PC-9 (cell line): ENCODE data around the gene NBEA. TPM values are rescaled to one million over a fixed set of nuclear protein-coding genes. Genes with fewer than 3 reads are reported as not detected.

Experiments used
- BruUV-seq: library from RNA; stranded (reverse); fragments of 400-500 nt; replicated peaks from 2 replicates; lab custom pipeline; 2021; lab: Mats Ljungman, UMichigan
- CTCF ChIA-PET: fragments of 300-600 bp; sonication (Branson Sonifier 250); formaldehyde crosslinking; loops from one replicate; lab custom pipeline; 2022; ENCODE audit warnings: antibody characterized with exemption; lab: Charles Lee
- POLR2A ChIA-PET: fragments of 300-600 bp; sonication (Branson Sonifier 250); formaldehyde crosslinking; loops from one replicate; lab custom pipeline; 2022; ENCODE audit warnings: antibody characterized with exemption; ENCODE audit not compliant: unreplicated experiment; lab: Charles Lee
- DNase-seq, 2 experiments: peaks; one replicate each; pipeline versions ENCODE4 v3.0.0 to v3.0.0-alpha.2; 2015 to 2022; ENCODE audit warnings: mixed read lengths in 1 of 2
- H2AFZ ChIP-seq: fragments of 200-600 bp; sonication (generic); 2 replicates; pipeline ENCODE4 v1.8.1; 2017; ENCODE audit warnings: antibody characterized with exemption
- H3F3A ChIP-seq: fragments of 200-600 bp; sonication (generic); 2 replicates; pipeline ENCODE4 v1.8.1; 2017; ENCODE audit warnings: antibody characterized with exemption, mild to moderate bottlenecking, low read depth; ENCODE audit not compliant: insufficient read depth
- H3K27ac ChIP-seq: fragments of 200-600 bp; sonication (generic); 2 replicates; pipeline ENCODE4 v1.6.1; 2016; ENCODE audit warnings: mixed run types
- H3K27me3 ChIP-seq: fragments of 200-600 bp; sonication (generic); 2 replicates; pipeline ENCODE4 v1.6.1; 2016; ENCODE audit warnings: low read depth, mixed run types; ENCODE audit not compliant: insufficient read depth
- H3K36me3 ChIP-seq: fragments of 200-600 bp; sonication (generic); 2 replicates; pipeline ENCODE4 v1.6.1; 2016; ENCODE audit warnings: low read depth, mixed run types
- H3K4me1 ChIP-seq: fragments of 200-600 bp; sonication (generic); replicated peaks from 2 replicates; pipeline ENCODE4 v1.6.1; 2016; ENCODE audit warnings: mixed run types; ENCODE audit not compliant: insufficient read depth
- H3K4me2 ChIP-seq: fragments of 200-600 bp; sonication (generic); 2 replicates; pipeline ENCODE4 v1.6.1; 2017; ENCODE audit warnings: mixed run types
- H3K4me3 ChIP-seq: fragments of 200-600 bp; sonication (generic); 2 replicates; pipeline ENCODE4 v1.6.1; 2016; ENCODE audit warnings: mixed run types
- H3K79me2 ChIP-seq: fragments of 200-600 bp; sonication (generic); 2 replicates; pipeline ENCODE4 v1.6.1; 2017; ENCODE audit warnings: low read depth, mixed run types
- H3K9me2 ChIP-seq: fragments of 200-600 bp; sonication (generic); 2 replicates; pipeline ENCODE4 v1.8.1; 2017; ENCODE audit warnings: mild to moderate bottlenecking; ENCODE audit not compliant: insufficient read depth
- H3K9me3 ChIP-seq: fragments of 200-600 bp; sonication (generic); 2 replicates; pipeline ENCODE4 v1.8.1; 2016; ENCODE audit warnings: low read depth; ENCODE audit not compliant: insufficient read depth
- H4K20me1 ChIP-seq: fragments of 200-600 bp; sonication (generic); 2 replicates; pipeline ENCODE4 v1.8.1; 2017; ENCODE audit not compliant: insufficient read depth
- EZH2 ChIP-seq: fragments of 200-600 bp; sonication (generic); IDR thresholded peaks from 2 replicates; pipeline ENCODE4 v1.8.0; 2017; ENCODE audit warnings: antibody characterized with exemption, low read depth
- intact Hi-C: fragments of 100-400 bp; cut with micrococcal nuclease; formaldehyde crosslinking; loops from one replicate; pipeline ENCODE4 v1.10.0; 2022; ENCODE audit not compliant: unreplicated experiment
- total RNA-seq: library from RNA; stranded (reverse); gene quantifications from 2 replicates; pipeline ENCODE4 v1.2.3, GENCODE V29; 2021
- TF ChIP-seq, protein P1 (sequence below): fragments of 200-600 bp; sonication (generic); conservative IDR thresholded peaks from 2 replicates; pipeline ENCODE4 v1.6.1; 2017; ENCODE audit warnings: mixed run types, antibody characterized with exemption, mild to moderate bottlenecking, moderate library complexity

NBEA gene
- total RNA-seq, 1 experiment from 2014 or later: 4.0 TPM

DNA sequence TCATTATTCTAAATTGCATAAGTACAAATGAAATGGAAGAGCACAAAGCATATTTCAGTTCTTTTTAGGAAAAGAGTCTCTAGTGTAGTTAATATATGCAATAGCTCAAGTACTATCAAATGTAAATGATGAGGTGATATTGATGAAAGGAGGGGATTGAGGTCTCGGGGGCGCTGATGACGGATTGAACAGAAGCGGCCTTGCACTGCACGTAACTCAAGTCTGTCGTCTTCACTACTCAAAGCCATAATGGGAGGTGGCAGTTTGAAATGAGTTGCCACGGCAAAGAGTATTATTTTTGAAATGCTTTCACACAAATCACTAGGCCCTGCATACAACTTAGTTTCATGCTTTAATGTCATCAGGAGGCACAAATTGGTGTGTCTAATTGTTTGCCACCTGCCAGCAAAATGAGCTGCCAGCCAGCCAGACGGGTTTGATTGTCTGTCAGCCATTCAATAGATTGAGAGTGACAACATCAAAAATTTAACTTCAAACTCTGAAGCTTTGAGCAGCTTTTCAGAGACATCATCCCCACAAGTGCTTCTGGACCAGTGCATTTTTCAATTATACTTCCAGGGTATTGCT, 256.6 kb downstream of the NBEA start:
- Histone ChIP-seq H3K4me2 (no peak overlapping the region), H3K27me3 (no peaks in the 10 kb centered on the region), H3K27ac (no peak overlapping the region), H3F3A (no peaks in the 10 kb centered on the region), H3K4me3 (no peak overlapping the region), H3K4me1 (no peaks in the 10 kb centered on the region), H3K9me3 (no peaks in the 10 kb centered on the region), H4K20me1 (no peaks in the 10 kb centered on the region), H3K9me2 (no peaks in the 10 kb centered on the region), H2AFZ (no peak overlapping the region), H3K79me2 (no peaks in the 10 kb centered on the region), H3K36me3 (no peaks in the 10 kb centered on the region)
- TF ChIP-seq, protein P1, sequence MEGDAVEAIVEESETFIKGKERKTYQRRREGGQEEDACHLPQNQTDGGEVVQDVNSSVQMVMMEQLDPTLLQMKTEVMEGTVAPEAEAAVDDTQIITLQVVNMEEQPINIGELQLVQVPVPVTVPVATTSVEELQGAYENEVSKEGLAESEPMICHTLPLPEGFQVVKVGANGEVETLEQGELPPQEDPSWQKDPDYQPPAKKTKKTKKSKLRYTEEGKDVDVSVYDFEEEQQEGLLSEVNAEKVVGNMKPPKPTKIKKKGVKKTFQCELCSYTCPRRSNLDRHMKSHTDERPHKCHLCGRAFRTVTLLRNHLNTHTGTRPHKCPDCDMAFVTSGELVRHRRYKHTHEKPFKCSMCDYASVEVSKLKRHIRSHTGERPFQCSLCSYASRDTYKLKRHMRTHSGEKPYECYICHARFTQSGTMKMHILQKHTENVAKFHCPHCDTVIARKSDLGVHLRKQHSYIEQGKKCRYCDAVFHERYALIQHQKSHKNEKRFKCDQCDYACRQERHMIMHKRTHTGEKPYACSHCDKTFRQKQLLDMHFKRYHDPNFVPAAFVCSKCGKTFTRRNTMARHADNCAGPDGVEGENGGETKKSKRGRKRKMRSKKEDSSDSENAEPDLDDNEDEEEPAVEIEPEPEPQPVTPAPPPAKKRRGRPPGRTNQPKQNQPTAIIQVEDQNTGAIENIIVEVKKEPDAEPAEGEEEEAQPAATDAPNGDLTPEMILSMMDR: no peak
- TF ChIP-seq EZH2: no peak
- no TSS peak for BruUV-seq
- intact Hi-C loops: no loop called here
- no peak for DNase-seq
- ChIA-PET POLR2A (no interaction called here), CTCF (no interaction called here)

DNA sequence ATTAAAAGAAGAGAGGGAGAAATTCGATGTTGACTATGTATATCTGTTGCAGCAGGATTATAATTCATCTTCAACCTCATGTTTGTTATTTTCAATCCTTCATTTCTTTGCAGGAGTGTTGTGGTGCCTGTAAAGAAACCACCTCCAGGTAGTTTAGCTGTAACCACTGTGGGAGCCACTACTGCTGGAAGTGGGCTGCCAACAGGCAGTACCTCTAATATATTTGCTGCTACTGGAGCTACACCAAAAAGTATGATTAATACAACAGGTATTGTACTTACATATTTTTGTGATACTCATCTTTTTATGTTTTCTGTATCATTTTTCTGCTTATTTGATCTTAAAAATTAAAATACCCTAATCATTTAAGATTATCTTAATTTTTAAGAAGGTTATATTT, 266.5 kb downstream of the NBEA start:
- intact Hi-C loops: no loop called here
- no peaks in the 10 kb centered on the region for H3K36me3 ChIP-seq
- no peaks in the 10 kb centered on the region for H3K27me3 ChIP-seq
- TF ChIP-seq, protein P1: no peak
- no peak for TF ChIP-seq EZH2
- H3K9me2 ChIP-seq: no peaks in the 10 kb centered on the region
- H4K20me1 ChIP-seq: no peaks in the 10 kb centered on the region
- CTCF ChIA-PET: no interaction called here
- POLR2A ChIA-PET: no interaction called here
- no peaks in the 10 kb centered on the region for H3K79me2 ChIP-seq
- no peaks in the 10 kb centered on the region for H3K9me3 ChIP-seq
- no peak overlapping the region for H3K4me2 ChIP-seq
- no peaks in the 10 kb centered on the region for H3K4me1 ChIP-seq
- no TSS peak for BruUV-seq
- no peak overlapping the region for H2AFZ ChIP-seq
- H3K27ac ChIP-seq: no peak overlapping the region
- H3F3A ChIP-seq: no peaks in the 10 kb centered on the region
- DNase-seq: no peak
- no peak overlapping the region for H3K4me3 ChIP-seq

DNA sequence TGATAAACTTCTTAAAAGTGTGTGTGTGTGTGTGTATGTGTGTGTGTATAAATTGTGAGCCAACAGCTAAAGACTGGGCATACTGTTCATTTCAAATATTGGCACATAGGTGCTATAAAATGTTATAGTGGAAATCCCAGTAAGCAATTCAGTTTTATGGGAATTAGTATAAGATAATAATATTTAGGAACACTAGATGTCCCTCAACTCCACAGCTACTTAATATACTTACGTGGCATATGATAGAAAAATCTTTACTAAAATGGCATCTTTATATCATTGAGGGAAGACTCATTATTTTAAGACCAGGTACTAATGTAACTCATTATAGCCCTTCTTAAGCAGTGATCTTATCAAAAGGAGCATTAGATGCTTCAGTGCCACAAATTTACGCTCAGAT, 268.2 kb downstream of the NBEA start:
- DNase-seq: no peak
- Histone ChIP-seq H3F3A (no peaks in the 10 kb centered on the region), H3K4me3 (no peak overlapping the region), H2AFZ (no peak overlapping the region), H3K79me2 (no peaks in the 10 kb centered on the region), H3K4me1 (no peaks in the 10 kb centered on the region), H3K27me3 (no peaks in the 10 kb centered on the region), H3K36me3 (no peaks in the 10 kb centered on the region), H3K9me2 (no peaks in the 10 kb centered on the region), H3K9me3 (no peaks in the 10 kb centered on the region), H3K27ac (no peak overlapping the region), H4K20me1 (no peaks in the 10 kb centered on the region), H3K4me2 (no peak overlapping the region)
- ChIA-PET CTCF (interaction anchor here (1.2 kb wide), 1 partner anchor 506 kb away, joined by 4 read pairs; no protein-coding TSS in a partner anchor), POLR2A (no interaction called here)
- intact Hi-C loops: loop anchor here (1.0 to 10.0 kb wide), 3 partner anchors 511 to 745 kb away; no protein-coding TSS in a partner anchor
- BruUV-seq: no TSS peak
- TF ChIP-seq EZH2: no peak
- TF ChIP-seq, protein P1: peak; percentile 24; the same call in 1 of the 2 replicates
